ENCODE data around the gene MAGEB2.

MAGEB2 gene

GRCh38 chrX:30228526-30228925 lies 13.2 kb downstream of the MAGEB2 start:
- no peak for DNase-seq
- H3K4me3 ChIP-seq (ENCODE audit: low read depth, low read length), result no peak overlapping the region
- in situ Hi-C loops (cut with HindIII; ENCODE audit: low pct_ligation_motif_present, low sequenced_read_pairs), result no loop called here
- TF ChIP-seq CTCF (IDR thresholded peaks at IDR 0.05; ENCODE audit: low read depth, low read length, missing control alignments), result no peak
- H3K27me3 ChIP-seq (replicated peaks), result no peaks in the 10 kb centered on the region
- no peaks in the 10 kb centered on the region for H3K36me3 ChIP-seq (replicated peaks)
- H3K27ac ChIP-seq, result no peak overlapping the region

GRCh38 chrX:30230395-30230794 lies 15.0 kb downstream of the MAGEB2 start, which contains the start of gene MAGEB3:
MAGEB3 (plus strand) TSS chrX:30230657; CDS start chrX:30235925, 5,268 bp downstream.
- Histone ChIP-seq H3K36me3 (replicated peaks) (no peaks in the 10 kb centered on the region), H3K27me3 (replicated peaks) (no peaks in the 10 kb centered on the region), H3K4me3 (ENCODE audit: low read depth, low read length) (no peak within 1 kb of the TSS), H3K27ac (no peak within 1 kb of the TSS)
- DNase-seq, result no peak
- no peak for TF ChIP-seq CTCF (IDR thresholded peaks at IDR 0.05; ENCODE audit: low read depth, low read length, missing control alignments)
- in situ Hi-C loops (cut with HindIII; ENCODE audit: low pct_ligation_motif_present, low sequenced_read_pairs), result no loop called here

GRCh38 chrX:30241724-30242415 lies 26.5 kb downstream of the MAGEB2 start, which contains the start of gene MAGEB4:
MAGEB4 (plus strand) TSS chrX:30242000; CDS start chrX:30242136, 136 bp downstream.
- Histone ChIP-seq H3K36me3 (replicated peaks) (no peaks in the 10 kb centered on the region), H3K4me3 (ENCODE audit: low read depth, low read length) (no peak within 1 kb of the TSS), H3K27ac (no peak within 1 kb of the TSS), H3K27me3 (replicated peaks) (no peaks in the 10 kb centered on the region)
- in situ Hi-C loops (cut with HindIII; ENCODE audit: low pct_ligation_motif_present, low sequenced_read_pairs), result no loop called here
- no peak for DNase-seq
- no peak for TF ChIP-seq CTCF (IDR thresholded peaks at IDR 0.05; ENCODE audit: low read depth, low read length, missing control alignments)

GRCh38 chrX:30246769-30247489 lies 31.6 kb downstream of the MAGEB2 start, which contains the start of gene MAGEB1:
MAGEB1 (plus strand) TSS chrX:30247146; CDS start chrX:30250494, 3,348 bp downstream.
- DNase-seq, result no peak
- in situ Hi-C loops (cut with HindIII; ENCODE audit: low pct_ligation_motif_present, low sequenced_read_pairs), result no loop called here
- Histone ChIP-seq H3K4me3 (ENCODE audit: low read depth, low read length) (no peak within 1 kb of the TSS), H3K27ac (no peak within 1 kb of the TSS), H3K36me3 (replicated peaks) (no peaks in the 10 kb centered on the region), H3K27me3 (replicated peaks) (no peaks in the 10 kb centered on the region)
- no peak for TF ChIP-seq CTCF (IDR thresholded peaks at IDR 0.05; ENCODE audit: low read depth, low read length, missing control alignments)

- Histone ChIP-seq H3K27ac (no peak overlapping the region), H3K36me3 (replicated peaks) (no peaks in the 10 kb centered on the region), H3K27me3 (replicated peaks) (no peaks in the 10 kb centered on the region), H3K4me3 (ENCODE audit: low read depth, low read length) (no peak overlapping the region)
- no peak for DNase-seq
- no peak for TF ChIP-seq CTCF (IDR thresholded peaks at IDR 0.05; ENCODE audit: low read depth, low read length, missing control alignments)
- in situ Hi-C loops (cut with HindIII; ENCODE audit: low pct_ligation_motif_present, low sequenced_read_pairs), result no loop called here
Measured at GRCh38 chrX:30248854-30249253, 33.5 kb downstream of the MAGEB2 start.
